IMR-90 (cell line): ENCODE results near the gene ROR2. TPM values are rescaled to one million over a fixed set of nuclear protein-coding genes. Genes with fewer than 3 reads are reported as not detected.

Source experiments
- ATAC-seq: fragments of 200-7000 bp; cut with Tn5 transposase; 2 replicates; pipeline ENCODE4 v1.9.1; 2020; ENCODE audit warnings: low read depth, mild to moderate bottlenecking, moderate library complexity
- BruUV-seq: library from RNA; stranded (reverse); fragments of 400-500 nt; replicated peaks from 2 replicates; lab custom pipeline; 2021; lab: Mats Ljungman, UMichigan
- CTCF ChIA-PET: fragments of 300-600 bp; formaldehyde crosslinking; extraction: SDS; loops from one replicate; lab custom pipeline; 2021; ENCODE audit warnings: antibody characterized with exemption; lab: Yijun Ruan, JAX
- POLR2A ChIA-PET: fragments of 300-600 bp; sonication (Branson Sonifier 250); formaldehyde crosslinking; loops from one replicate; lab custom pipeline; 2022; ENCODE audit warnings: antibody characterized with exemption; ENCODE audit not compliant: unreplicated experiment; lab: Charles Lee
- DNase-seq: peaks from one replicate; pipeline ENCODE4 v3.0.0; 2013
- H2AFZ ChIP-seq: replicated peaks from 2 replicates; pipeline ENCODE3; 2013; ENCODE audit warnings: low read length, mild to moderate bottlenecking; ENCODE audit not compliant: poor library complexity
- H2AK5ac ChIP-seq: 2 replicates; pipeline ENCODE4 v1.6.1; 2013; ENCODE audit warnings: low read depth, low read length, inconsistent platforms
- H2AK9ac ChIP-seq: replicated peaks from 2 replicates; pipeline ENCODE3; 2013; ENCODE audit warnings: mild to moderate bottlenecking, low read depth, low read length, moderate library complexity; ENCODE audit not compliant: poor library complexity
- H2BK120ac ChIP-seq: 2 replicates; pipeline ENCODE4 v1.6.1; 2013; ENCODE audit warnings: low read depth, low read length, inconsistent platforms
- H2BK15ac ChIP-seq: 3 replicates; pipeline ENCODE4 v1.6.1; 2013; ENCODE audit warnings: low read depth, low read length, inconsistent platforms
- H2BK20ac ChIP-seq: 2 replicates; pipeline ENCODE4 v1.6.1; 2013; ENCODE audit warnings: low read depth, mild to moderate bottlenecking, inconsistent platforms, low read length, moderate library complexity
- H2BK5ac ChIP-seq: 2 replicates; pipeline ENCODE4 v1.6.1; 2013; ENCODE audit warnings: mild to moderate bottlenecking, low read depth, low read length, inconsistent platforms; ENCODE audit not compliant: poor library complexity, severe bottlenecking
- H3K14ac ChIP-seq: replicated peaks from 2 replicates; pipeline ENCODE4 v1.6.1; 2013; ENCODE audit warnings: low read depth, low read length, inconsistent platforms
- H3K18ac ChIP-seq: 2 replicates; pipeline ENCODE4 v1.6.1; 2013; ENCODE audit warnings: low read depth, low read length, control low read depth
- H3K23ac ChIP-seq: 2 replicates; pipeline ENCODE4 v1.6.1; 2013; ENCODE audit warnings: low read depth, low read length, inconsistent platforms
- H3K27ac ChIP-seq: 2 replicates; pipeline ENCODE4 v1.5.1; 2013; ENCODE audit warnings: mild to moderate bottlenecking, control low read depth, low read length; ENCODE audit not compliant: insufficient read depth
- H3K27me3 ChIP-seq: 2 replicates; pipeline ENCODE4 v1.6.1; 2013; ENCODE audit warnings: low read length; ENCODE audit not compliant: control insufficient read depth, insufficient read depth
- H3K36me3 ChIP-seq: 2 replicates; pipeline ENCODE4 v1.6.1; 2013; ENCODE audit warnings: low read length, mixed read lengths; ENCODE audit not compliant: control insufficient read depth, insufficient read depth
- H3K4ac ChIP-seq: 2 replicates; pipeline ENCODE4 v1.6.1; 2013; ENCODE audit warnings: low read depth, low read length, inconsistent platforms
- H3K4me1 ChIP-seq: 2 replicates; pipeline ENCODE4 v1.6.1; 2013; ENCODE audit warnings: low read length, mixed read lengths; ENCODE audit not compliant: control insufficient read depth, insufficient read depth
- H3K4me2 ChIP-seq: 2 replicates; pipeline ENCODE4 v1.6.1; 2013; ENCODE audit warnings: low read depth, mild to moderate bottlenecking, control low read depth, low read length, moderate library complexity
- H3K4me3 ChIP-seq: 2 replicates; pipeline ENCODE4 v1.5.1; 2013; ENCODE audit warnings: low read depth, mild to moderate bottlenecking, control low read depth, low read length, moderate library complexity; ENCODE audit not compliant: insufficient read depth
- H3K56ac ChIP-seq: 2 replicates; pipeline ENCODE4 v1.6.1; 2013; ENCODE audit warnings: low read length, inconsistent platforms; ENCODE audit not compliant: insufficient read depth; ENCODE audit errors: extremely low read depth
- H3K79me1 ChIP-seq, 2 experiments: 2 replicates each; pipeline ENCODE4 v1.6.1; 2013; ENCODE audit warnings: low read length in 2 of 2, inconsistent platforms in 1 of 2, low read depth in 1 of 2
- H3K9ac ChIP-seq: 2 replicates; pipeline ENCODE4 v1.6.1; 2013; ENCODE audit warnings: low read depth, low read length, control low read depth
- H3K9me1 ChIP-seq: 2 replicates; pipeline ENCODE4 v1.6.1; 2013; ENCODE audit warnings: low read length, inconsistent platforms; ENCODE audit not compliant: insufficient read depth
- H3K9me3 ChIP-seq: 2 replicates; pipeline ENCODE4 v1.6.1; 2013; ENCODE audit warnings: low read length; ENCODE audit not compliant: control insufficient read depth, insufficient read depth
- H4K20me1 ChIP-seq: 2 replicates; pipeline ENCODE4 v1.6.1; 2013; ENCODE audit warnings: low read length, inconsistent platforms; ENCODE audit not compliant: insufficient read depth
- H4K5ac ChIP-seq: 2 replicates; pipeline ENCODE4 v1.6.1; 2013; ENCODE audit warnings: mild to moderate bottlenecking, low read depth, low read length, control low read depth
- H4K8ac ChIP-seq, 2 experiments: 2 replicates each; pipeline ENCODE4 v1.6.1; 2013; ENCODE audit warnings: low read depth in 2 of 2, low read length in 2 of 2, control low read depth in 1 of 2, inconsistent platforms in 1 of 2
- H4K91ac ChIP-seq: 2 replicates; pipeline ENCODE4 v1.6.1; 2013; ENCODE audit warnings: low read depth, low read length, inconsistent platforms; ENCODE audit not compliant: insufficient read depth
- BHLHE40 ChIP-seq: fragments of 150-350 bp; IDR thresholded peaks from 2 replicates; pipeline ENCODE4 v1.6.1; 2016; ENCODE audit warnings: mild to moderate bottlenecking, low read depth, low read length
- CEBPB ChIP-seq: IDR thresholded peaks from 2 replicates; pipeline ENCODE4 v1.6.1; 2012; ENCODE audit warnings: low read depth, low read length, improper control_type of control experiment
- FOS ChIP-seq: fragments of 150-350 bp; IDR thresholded peaks from 2 replicates; pipeline ENCODE4 v1.6.1; 2016; ENCODE audit warnings: low read depth, low read length
- MAFK ChIP-seq: IDR thresholded peaks from 2 replicates; pipeline ENCODE4 v1.6.1; 2012; ENCODE audit warnings: low read depth, low read length, improper control_type of control experiment
- MAZ ChIP-seq: IDR thresholded peaks from 2 replicates; pipeline ENCODE4 v1.6.1; 2012; ENCODE audit warnings: low read depth, mild to moderate bottlenecking, low read length, improper control_type of control experiment, moderate library complexity, borderline replicate concordance
- MXI1 ChIP-seq: IDR thresholded peaks from 2 replicates; pipeline ENCODE4 v1.6.1; 2012; ENCODE audit warnings: low read depth, mild to moderate bottlenecking, low read length, moderate library complexity, borderline replicate concordance
- NFE2L2 ChIP-seq: fragments of 150-350 bp; IDR thresholded peaks from 2 replicates; pipeline ENCODE4 v1.6.1; 2016; ENCODE audit warnings: low read depth, mild to moderate bottlenecking, low read length
- POLR2A ChIP-seq: IDR thresholded peaks from 2 replicates; pipeline ENCODE4 v1.6.1; 2012; ENCODE audit warnings: mild to moderate bottlenecking, low read depth, low read length
- RAD21 ChIP-seq: IDR thresholded peaks from 2 replicates; pipeline ENCODE4 v1.6.1; 2012; ENCODE audit warnings: low read length, improper control_type of control experiment
- RCOR1 ChIP-seq: IDR thresholded peaks from 2 replicates; pipeline ENCODE4 v1.6.1; 2012; ENCODE audit warnings: mild to moderate bottlenecking, low read length, improper control_type of control experiment; ENCODE audit not compliant: insufficient replicate concordance
- RFX5 ChIP-seq: IDR thresholded peaks from 2 replicates; pipeline ENCODE4 v1.8.0; 2012; ENCODE audit warnings: low read depth, mild to moderate bottlenecking, low read length, moderate library complexity
- SMC3 ChIP-seq: fragments of 150-350 bp; IDR thresholded peaks from 2 replicates; pipeline ENCODE4 v1.6.1; 2016; ENCODE audit warnings: low read depth, mild to moderate bottlenecking, antibody characterized with exemption, low read length, moderate library complexity
- WGBS, 2 experiments: methylation state at CpG; one replicate each; pipeline versions ENCODE4 v1.1.5 to v1.1.7; 2013; ENCODE audit warnings: missing lambda C conversion rate in 2 of 2; ENCODE audit not compliant: insufficient read length in 1 of 2; ENCODE audit errors: extremely low coverage in 2 of 2; 5-methylcytosine and 5-hydroxymethylcytosine counted together
- dilution Hi-C: fragments of 300-500 bp; cut with HindIII; formaldehyde crosslinking; loops from one replicate; pipeline ENCODE4 v1.14.3; 2018; ENCODE audit warnings: low sequenced_read_pairs; ENCODE audit not compliant: unreplicated experiment
- in situ Hi-C: fragments of 300-500 bp; cut with MboI; formaldehyde crosslinking; loops from 3 replicates; pipeline ENCODE4 v1.14.3; 2019; ENCODE audit warnings: low sequenced_read_pairs, inconsistent platforms, mixed read lengths
- intact Hi-C: fragments of 100-400 bp; cut with micrococcal nuclease; formaldehyde crosslinking; loops from 2 replicates; pipeline ENCODE4 v1.10.0; 2022
- polyA plus RNA-seq, 3 experiments: library from polyadenylated mRNA; depleted of rRNA; stranded (reverse); fragments of >200 nt; gene quantifications; 2 replicates each; pipeline ENCODE4 v1.2.3, GENCODE V29; 2012; ENCODE audit warnings: low replicate concordance in 1 of 3
- total RNA-seq: library from RNA; depleted of rRNA; stranded (reverse); fragments of >200 nt; gene quantifications from 2 replicates; pipeline ENCODE4 v1.2.3, GENCODE V29; 2012
- TF ChIP-seq, protein P1 (sequence below): fragments of 150-350 bp; IDR thresholded peaks from 2 replicates; pipeline ENCODE4 v1.6.1; 2017; ENCODE audit warnings: mild to moderate bottlenecking, antibody characterized with exemption, low read length, low read depth
- TF ChIP-seq, protein P2 (sequence below): conservative IDR thresholded peaks from 2 replicates; pipeline ENCODE4 v1.5.1; 2012; ENCODE audit warnings: mild to moderate bottlenecking, low read depth, low read length, improper control_type of control experiment
- TF ChIP-seq, protein P3 (sequence below): fragments of 150-350 bp; IDR thresholded peaks from 2 replicates; pipeline ENCODE4 v1.6.1; 2016; ENCODE audit warnings: low read depth, mild to moderate bottlenecking, low read length, moderate library complexity, borderline replicate concordance

ROR2 gene
- total and polyA plus RNA-seq, 2 of the 4 experiments (the other 2 are of a cell fraction): 2.3 to 4.8 TPM

DNA sequence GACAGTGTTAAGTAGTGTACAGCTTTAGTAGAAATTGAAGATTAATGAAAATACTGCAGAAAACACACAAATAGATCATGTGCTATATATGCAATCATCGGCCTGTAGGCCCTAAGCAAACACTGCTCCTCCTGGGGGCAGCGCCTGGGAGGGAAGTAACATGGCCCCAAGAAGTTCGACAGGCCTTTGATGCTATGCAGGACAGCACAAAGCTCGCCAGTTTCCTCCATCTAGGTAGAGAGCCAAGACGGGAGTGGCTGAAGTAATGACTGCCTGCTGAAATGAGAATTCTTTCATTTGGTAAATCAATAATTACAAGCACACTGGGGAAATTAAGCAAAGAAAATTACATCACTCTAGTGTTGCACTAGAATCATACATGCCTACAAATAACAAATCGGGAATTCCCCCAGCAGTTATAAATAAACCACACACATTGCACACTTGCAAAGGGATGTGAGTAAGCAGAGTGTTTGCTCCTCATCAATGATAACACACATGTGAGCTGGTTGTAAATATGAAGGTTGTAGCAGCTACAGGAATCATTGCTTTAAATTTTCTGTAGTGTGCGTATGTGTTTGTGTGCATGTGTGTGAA is 306.4 kb downstream of the ROR2 start:
- peaks cover 7% of the 10 kb centered on the region for H3K9me3 ChIP-seq
- H4K91ac ChIP-seq: no peak overlapping the region
- H3K4ac ChIP-seq: no peak overlapping the region
- no peak overlapping the region for H2BK15ac ChIP-seq
- dilution Hi-C loops: no loop called here
- TF ChIP-seq, protein P1, sequence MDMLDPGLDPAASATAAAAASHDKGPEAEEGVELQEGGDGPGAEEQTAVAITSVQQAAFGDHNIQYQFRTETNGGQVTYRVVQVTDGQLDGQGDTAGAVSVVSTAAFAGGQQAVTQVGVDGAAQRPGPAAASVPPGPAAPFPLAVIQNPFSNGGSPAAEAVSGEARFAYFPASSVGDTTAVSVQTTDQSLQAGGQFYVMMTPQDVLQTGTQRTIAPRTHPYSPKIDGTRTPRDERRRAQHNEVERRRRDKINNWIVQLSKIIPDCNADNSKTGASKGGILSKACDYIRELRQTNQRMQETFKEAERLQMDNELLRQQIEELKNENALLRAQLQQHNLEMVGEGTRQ: no peak
- no peak for TF ChIP-seq RAD21
- no peak for TF ChIP-seq SMC3
- TF ChIP-seq MAFK: no peak
- TF ChIP-seq, protein P2, sequence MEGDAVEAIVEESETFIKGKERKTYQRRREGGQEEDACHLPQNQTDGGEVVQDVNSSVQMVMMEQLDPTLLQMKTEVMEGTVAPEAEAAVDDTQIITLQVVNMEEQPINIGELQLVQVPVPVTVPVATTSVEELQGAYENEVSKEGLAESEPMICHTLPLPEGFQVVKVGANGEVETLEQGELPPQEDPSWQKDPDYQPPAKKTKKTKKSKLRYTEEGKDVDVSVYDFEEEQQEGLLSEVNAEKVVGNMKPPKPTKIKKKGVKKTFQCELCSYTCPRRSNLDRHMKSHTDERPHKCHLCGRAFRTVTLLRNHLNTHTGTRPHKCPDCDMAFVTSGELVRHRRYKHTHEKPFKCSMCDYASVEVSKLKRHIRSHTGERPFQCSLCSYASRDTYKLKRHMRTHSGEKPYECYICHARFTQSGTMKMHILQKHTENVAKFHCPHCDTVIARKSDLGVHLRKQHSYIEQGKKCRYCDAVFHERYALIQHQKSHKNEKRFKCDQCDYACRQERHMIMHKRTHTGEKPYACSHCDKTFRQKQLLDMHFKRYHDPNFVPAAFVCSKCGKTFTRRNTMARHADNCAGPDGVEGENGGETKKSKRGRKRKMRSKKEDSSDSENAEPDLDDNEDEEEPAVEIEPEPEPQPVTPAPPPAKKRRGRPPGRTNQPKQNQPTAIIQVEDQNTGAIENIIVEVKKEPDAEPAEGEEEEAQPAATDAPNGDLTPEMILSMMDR: no peak
- TF ChIP-seq, protein P3, sequence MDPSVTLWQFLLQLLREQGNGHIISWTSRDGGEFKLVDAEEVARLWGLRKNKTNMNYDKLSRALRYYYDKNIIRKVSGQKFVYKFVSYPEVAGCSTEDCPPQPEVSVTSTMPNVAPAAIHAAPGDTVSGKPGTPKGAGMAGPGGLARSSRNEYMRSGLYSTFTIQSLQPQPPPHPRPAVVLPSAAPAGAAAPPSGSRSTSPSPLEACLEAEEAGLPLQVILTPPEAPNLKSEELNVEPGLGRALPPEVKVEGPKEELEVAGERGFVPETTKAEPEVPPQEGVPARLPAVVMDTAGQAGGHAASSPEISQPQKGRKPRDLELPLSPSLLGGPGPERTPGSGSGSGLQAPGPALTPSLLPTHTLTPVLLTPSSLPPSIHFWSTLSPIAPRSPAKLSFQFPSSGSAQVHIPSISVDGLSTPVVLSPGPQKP: no peak
- TF ChIP-seq MXI1: no peak
- TF ChIP-seq RFX5: no peak
- no peak for TF ChIP-seq NFE2L2
- no peak for TF ChIP-seq BHLHE40
- no peak for TF ChIP-seq MAZ
- TF ChIP-seq FOS: no peak
- no peak for TF ChIP-seq RCOR1
- TF ChIP-seq CEBPB: no peak
- TF ChIP-seq POLR2A: no peak
- no peak overlapping the region for H2AK5ac ChIP-seq
- H3K23ac ChIP-seq: no peak overlapping the region
- no TSS peak for BruUV-seq
- H4K5ac ChIP-seq: no peak overlapping the region
- no peak overlapping the region for H3K27ac ChIP-seq
- H3K18ac ChIP-seq: no peak overlapping the region
- no peak overlapping the region for H2BK20ac ChIP-seq
- CTCF ChIA-PET: interaction anchor here (1.2 kb wide), 1 partner anchor 16 kb away, joined by 3 read pairs; no protein-coding TSS in a partner anchor
- WGBS, 2 experiments: no CpG with 5 or more reads among the region's 7 CpGs
- DNase-seq: peak; percentile 46
- no peaks in the 10 kb centered on the region for H3K36me3 ChIP-seq
- no peak overlapping the region for H3K9ac ChIP-seq
- no peak overlapping the region for H3K4me3 ChIP-seq
- no peak overlapping the region for H3K14ac ChIP-seq
- peak; percentile 27; the same call in 1 of the 2 replicates for ATAC-seq
- no peak overlapping the region for H2BK120ac ChIP-seq
- H4K20me1 ChIP-seq: no peaks in the 10 kb centered on the region
- H3K56ac ChIP-seq: no peak overlapping the region
- in situ Hi-C loops: no loop called here
- POLR2A ChIA-PET: no interaction called here
- no peak overlapping the region for H2AFZ ChIP-seq
- 0 out of 2 replicates have a peak, but pooled peaks cover 5% of the 10 kb centered on the region for H3K9me1 ChIP-seq
- intact Hi-C loops: no loop called here
- H3K4me2 ChIP-seq: no peak overlapping the region
- H3K4me1 ChIP-seq: peaks cover 2% of the 10 kb centered on the region; the same call in 1 of the 2 replicates
- H2AK9ac ChIP-seq: no peak overlapping the region
- no peak overlapping the region for H2BK5ac ChIP-seq
- H3K79me1 ChIP-seq: no peaks in the 10 kb centered on the region
- peaks cover 4% of the 10 kb centered on the region for H3K27me3 ChIP-seq
- no peak overlapping the region for H4K8ac ChIP-seq
